Muscle layer of duodenum (tissue), 2 donors: Measurements from ENCODE around the gene NEDD4L.
"Not testable (repeated sequence)": the region's sequence is repeated elsewhere in the genome, so short reads cannot be mapped to it uniquely, and the experiment has no call there.

ENCODE experiments used
- H3K27ac ChIP-seq: one replicate; pipeline ENCODE4 v1.7.0; 2013; ENCODE audit warnings: mild to moderate bottlenecking, low read length
- H3K27me3 ChIP-seq: one replicate; pipeline ENCODE4 v1.7.0; 2013; ENCODE audit warnings: low read depth, mild to moderate bottlenecking, control low read depth, low read length
- H3K36me3 ChIP-seq, 2 donors: one replicate each; pipeline ENCODE4 v1.7.0; 2013; ENCODE audit warnings: low read length in 2 of 2, control low read depth in 1 of 2, mild to moderate bottlenecking in 1 of 2; ENCODE audit not compliant: insufficient read depth in 2 of 2, control insufficient read depth in 1 of 2
- H3K4me1 ChIP-seq, 2 donors: one replicate each; pipeline ENCODE4 v1.7.0; 2013; ENCODE audit warnings: low read length in 2 of 2, mild to moderate bottlenecking in 2 of 2, control low read depth in 1 of 2, moderate library complexity in 1 of 2; ENCODE audit not compliant: insufficient read depth in 2 of 2, control insufficient read depth in 1 of 2
- H3K4me3 ChIP-seq, 2 donors: one replicate each; pipeline ENCODE4 v1.7.0; 2013; ENCODE audit warnings: low read length in 2 of 2, low read depth in 1 of 2, mild to moderate bottlenecking in 1 of 2
- H3K9me3 ChIP-seq, 2 donors: one replicate each; pipeline ENCODE4 v1.7.0; 2013; ENCODE audit warnings: low read length in 2 of 2, control low read depth in 1 of 2, mild to moderate bottlenecking in 1 of 2; ENCODE audit not compliant: control insufficient read depth in 1 of 2
- donor health status: healthy.

NEDD4L gene

GRCh38 chr18:58043491-58044369 lies at the start of gene NEDD4L:
NEDD4L (plus strand) TSS chr18:58044226; CDS start chr18:58044661, 435 bp downstream.
- Histone ChIP-seq H3K4me3 (peak within 1 kb of the TSS; percentile 75 to 94), H3K27me3 (no peaks in the 10 kb centered on the region), H3K4me1 (peaks cover 9 to 12% of the 10 kb centered on the region in 2 donors), H3K9me3 (no peaks in the 10 kb centered on the region), H3K27ac (peak within 1 kb of the TSS; percentile 60), H3K36me3 (no peaks in the 10 kb centered on the region)

GRCh38 chr18:57995331-57995730 lies 48.7 kb upstream of the NEDD4L start:
- Histone ChIP-seq H3K36me3 (no peaks in the 10 kb centered on the region), H3K4me3 (no peak overlapping the region), H3K4me1 (no peaks in the 10 kb centered on the region), H3K27me3 (no peaks in the 10 kb centered on the region), H3K9me3 (no peaks in the 10 kb centered on the region), H3K27ac (no peak overlapping the region)

- not testable (repeated sequence) for H3K9me3 ChIP-seq, H3K27me3 ChIP-seq, H3K4me1 ChIP-seq, H3K36me3 ChIP-seq, H3K4me3 ChIP-seq, H3K27ac ChIP-seq
These were observed 47.1 kb upstream of the NEDD4L start for GRCh38 chr18:57996894-57997293.

GRCh38 chr18:57997820-57998219 lies 46.2 kb upstream of the NEDD4L start:
- no peaks in the 10 kb centered on the region for H3K9me3 ChIP-seq
- H3K4me3 ChIP-seq: no peak overlapping the region
- no peak overlapping the region for H3K27ac ChIP-seq
- no peaks in the 10 kb centered on the region for H3K27me3 ChIP-seq
- H3K36me3 ChIP-seq: no peaks in the 10 kb centered on the region
- H3K4me1 ChIP-seq: no peaks in the 10 kb centered on the region

GRCh38 chr18:57998461-57998860 lies 45.6 kb upstream of the NEDD4L start:
- H3K4me1 ChIP-seq: no peaks in the 10 kb centered on the region
- H3K36me3 ChIP-seq: no peaks in the 10 kb centered on the region
- no peaks in the 10 kb centered on the region for H3K27me3 ChIP-seq

GRCh38 chr18:58004317-58004716 lies 39.7 kb upstream of the NEDD4L start:
- no peak overlapping the region for H3K27ac ChIP-seq
- no peaks in the 10 kb centered on the region for H3K9me3 ChIP-seq
- no peak overlapping the region for H3K4me3 ChIP-seq
- no peaks in the 10 kb centered on the region for H3K36me3 ChIP-seq
- no peaks in the 10 kb centered on the region for H3K27me3 ChIP-seq
- no peaks in the 10 kb centered on the region for H3K4me1 ChIP-seq

More at GRCh38 chr18:57998461-57998860, 45.6 kb upstream of the NEDD4L start:
- H3K4me3 ChIP-seq: no peak overlapping the region
- H3K27ac ChIP-seq: no peak overlapping the region
- H3K9me3 ChIP-seq: no peaks in the 10 kb centered on the region

- Histone ChIP-seq H3K4me1 (no peaks in the 10 kb centered on the region), H3K36me3 (no peaks in the 10 kb centered on the region), H3K27ac (no peak overlapping the region), H3K4me3 (no peak overlapping the region), H3K9me3 (no peaks in the 10 kb centered on the region), H3K27me3 (no peaks in the 10 kb centered on the region)
These were observed 39.0 kb upstream of the NEDD4L start for GRCh38 chr18:58005011-58005410.

GRCh38 chr18:58005885-58006523 lies 38.0 kb upstream of the NEDD4L start:
- Histone ChIP-seq H3K4me3 (no peak overlapping the region), H3K36me3 (no peaks in the 10 kb centered on the region), H3K27ac (no peak overlapping the region), H3K27me3 (no peaks in the 10 kb centered on the region), H3K9me3 (no peaks in the 10 kb centered on the region), H3K4me1 (no peaks in the 10 kb centered on the region)

GRCh38 chr18:58009166-58009565 lies 34.9 kb upstream of the NEDD4L start:
- H3K9me3 ChIP-seq: no peaks in the 10 kb centered on the region
- no peak overlapping the region for H3K27ac ChIP-seq
- H3K27me3 ChIP-seq: no peaks in the 10 kb centered on the region
- H3K4me3 ChIP-seq: no peak overlapping the region
- no peaks in the 10 kb centered on the region for H3K36me3 ChIP-seq
- peaks cover 0 to 4% of the 10 kb centered on the region in 2 donors for H3K4me1 ChIP-seq

- H3K36me3 ChIP-seq: no peaks in the 10 kb centered on the region
- no peak overlapping the region for H3K4me3 ChIP-seq
- no peaks in the 10 kb centered on the region for H3K9me3 ChIP-seq
- H3K4me1 ChIP-seq: peaks cover 0 to 4% of the 10 kb centered on the region in 2 donors
- H3K27me3 ChIP-seq: no peaks in the 10 kb centered on the region
- no peak overlapping the region for H3K27ac ChIP-seq
These were observed 33.8 kb upstream of the NEDD4L start for GRCh38 chr18:58010265-58010664.

GRCh38 chr18:58012356-58012755 lies 31.7 kb upstream of the NEDD4L start:
- peaks cover 0 to 4% of the 10 kb centered on the region in 2 donors for H3K4me1 ChIP-seq
- no peaks in the 10 kb centered on the region for H3K27me3 ChIP-seq
- H3K27ac ChIP-seq: no peak overlapping the region
- H3K36me3 ChIP-seq: no peaks in the 10 kb centered on the region
- H3K9me3 ChIP-seq: no peaks in the 10 kb centered on the region
- H3K4me3 ChIP-seq: no peak overlapping the region
